Panc1 (cell line): ENCODE measurements around the gene CLPX. TPM values are rescaled to one million over a fixed set of nuclear protein-coding genes. Genes with fewer than 3 reads are reported as not detected.

ENCODE experiments used
- ATAC-seq: fragments of 200-7000 bp; cut with Tn5 transposase; 2 replicates; pipeline ENCODE4 v1.9.1; 2020; ENCODE audit warnings: mild to moderate bottlenecking, moderate library complexity
- BruUV-seq: library from RNA; stranded (reverse); fragments of 400-500 nt; replicated peaks from 2 replicates; lab custom pipeline; 2021; lab: Mats Ljungman, UMichigan
- CTCF ChIA-PET: fragments of 300-600 bp; sonication (Branson Sonifier 250); formaldehyde crosslinking; loops from one replicate; lab custom pipeline; 2022; ENCODE audit warnings: antibody characterized with exemption; lab: Charles Lee
- POLR2A ChIA-PET: fragments of 300-600 bp; sonication (Branson Sonifier 250); formaldehyde crosslinking; loops from one replicate; lab custom pipeline; 2022; ENCODE audit warnings: antibody characterized with exemption; lab: Charles Lee
- DNase-seq: peaks from one replicate; pipeline ENCODE4 v3.0.0-alpha.2; 2010; ENCODE audit warnings: low read depth, low spot score
- H3K27ac ChIP-seq: 2 replicates; pipeline ENCODE4 v1.5.1; 2011; ENCODE audit warnings: mild to moderate bottlenecking, low read length, inconsistent platforms
- H3K27me3 ChIP-seq: fragments of 200-500 bp; sonication (Bioruptor generic); 2 replicates; pipeline ENCODE4 v1.6.0; 2014; ENCODE audit warnings: low read length, inconsistent platforms; ENCODE audit not compliant: control insufficient read depth, insufficient read depth
- H3K36me3 ChIP-seq: fragments of 200-500 bp; sonication (Bioruptor generic); 2 replicates; pipeline ENCODE4 v1.5.1; 2014; ENCODE audit warnings: inconsistent platforms, mild to moderate bottlenecking, low read length, moderate library complexity; ENCODE audit not compliant: control insufficient read depth, insufficient read depth
- H3K4me1 ChIP-seq: 2 replicates; pipeline ENCODE4 v1.5.1; 2011; ENCODE audit warnings: inconsistent platforms, mild to moderate bottlenecking, low read length, moderate library complexity; ENCODE audit not compliant: control insufficient read depth, insufficient read depth
- H3K4me3 ChIP-seq, 2 experiments: 2 replicates each; pipeline ENCODE4 v1.5.1; 2011 to 2012; ENCODE audit warnings: low read depth in 2 of 2, low read length in 2 of 2, mild to moderate bottlenecking in 2 of 2, inconsistent platforms in 1 of 2, moderate library complexity in 1 of 2
- H3K9me3 ChIP-seq: fragments of 200-500 bp; sonication (Bioruptor generic); 2 replicates; pipeline ENCODE4 v1.5.1; 2014; ENCODE audit warnings: low read depth, mild to moderate bottlenecking, inconsistent platforms, low read length, moderate library complexity; ENCODE audit not compliant: control insufficient read depth, insufficient read depth
- POLR2AphosphoS5 ChIP-seq: IDR thresholded peaks from 2 replicates; pipeline ENCODE4 v1.6.1; 2012; ENCODE audit warnings: mild to moderate bottlenecking, low read depth, low read length, moderate library complexity
- SIN3A ChIP-seq: IDR thresholded peaks from 2 replicates; pipeline ENCODE4 v1.6.1; 2012; ENCODE audit warnings: low read depth, mild to moderate bottlenecking, low read length, moderate library complexity, borderline replicate concordance; ENCODE audit not compliant: insufficient read depth
- TCF7L2 ChIP-seq: IDR thresholded peaks from 2 replicates; pipeline ENCODE4 v1.6.1; 2011; ENCODE audit warnings: mild to moderate bottlenecking, low read depth, low read length, inconsistent platforms
- in situ Hi-C: cut with HindIII; loops from 2 replicates; pipeline ENCODE4 v1.10.0; 2016; ENCODE audit warnings: low sequenced_read_pairs, low pct_unique_long_range_greater_than_20kb
- intact Hi-C: fragments of 100-400 bp; cut with micrococcal nuclease; formaldehyde crosslinking; loops from one replicate; pipeline ENCODE4 v1.10.0; 2022; ENCODE audit not compliant: unreplicated experiment
- total RNA-seq: library from RNA; stranded (reverse); gene quantifications from one replicate; pipeline ENCODE4 v1.2.1, GENCODE V29; 2021; ENCODE audit not compliant: unreplicated experiment
- TF ChIP-seq, protein P1 (sequence below): fragments of 450-650 bp; IDR thresholded peaks from 2 replicates; pipeline ENCODE4 v1.5.1; 2017; ENCODE audit warnings: mild to moderate bottlenecking
- TF ChIP-seq, protein P2 (sequence below), 2 experiments: IDR thresholded peaks; 2 replicates each; pipeline ENCODE4 v1.6.1; 2011 to 2012; ENCODE audit warnings: low read depth in 2 of 2, control low read depth in 1 of 2, low read length in 1 of 2, mild to moderate bottlenecking in 1 of 2, moderate library complexity in 1 of 2; ENCODE audit not compliant: insufficient read depth in 1 of 2

The CLPX gene
- total RNA-seq, 1 experiment from 2014 or later, result 49.9 TPM

DNA sequence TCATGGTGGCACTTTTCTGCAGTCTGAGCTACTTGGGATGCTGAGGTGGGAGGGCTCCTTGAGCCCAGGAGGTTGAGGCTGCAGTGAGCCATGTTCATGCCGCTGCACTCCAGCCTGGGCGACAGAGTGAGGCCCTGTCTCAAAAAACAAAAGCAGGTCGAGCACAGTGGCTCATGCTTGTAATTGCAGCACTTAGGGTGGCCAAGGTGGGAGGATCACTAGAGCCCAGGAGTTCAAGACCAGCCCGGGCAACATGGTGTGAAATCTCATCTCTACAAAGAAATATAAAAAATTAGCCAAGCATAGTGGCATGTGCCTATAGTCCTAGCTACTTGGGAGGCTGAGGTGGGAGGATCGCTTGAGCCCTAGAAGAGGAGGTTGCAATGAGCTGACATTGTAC lies 80.1 kb downstream of the CLPX start:
- CTCF ChIA-PET, result no interaction called here
- DNase-seq, result no peak
- no peak for TF ChIP-seq TCF7L2
- TF ChIP-seq, protein P1, sequence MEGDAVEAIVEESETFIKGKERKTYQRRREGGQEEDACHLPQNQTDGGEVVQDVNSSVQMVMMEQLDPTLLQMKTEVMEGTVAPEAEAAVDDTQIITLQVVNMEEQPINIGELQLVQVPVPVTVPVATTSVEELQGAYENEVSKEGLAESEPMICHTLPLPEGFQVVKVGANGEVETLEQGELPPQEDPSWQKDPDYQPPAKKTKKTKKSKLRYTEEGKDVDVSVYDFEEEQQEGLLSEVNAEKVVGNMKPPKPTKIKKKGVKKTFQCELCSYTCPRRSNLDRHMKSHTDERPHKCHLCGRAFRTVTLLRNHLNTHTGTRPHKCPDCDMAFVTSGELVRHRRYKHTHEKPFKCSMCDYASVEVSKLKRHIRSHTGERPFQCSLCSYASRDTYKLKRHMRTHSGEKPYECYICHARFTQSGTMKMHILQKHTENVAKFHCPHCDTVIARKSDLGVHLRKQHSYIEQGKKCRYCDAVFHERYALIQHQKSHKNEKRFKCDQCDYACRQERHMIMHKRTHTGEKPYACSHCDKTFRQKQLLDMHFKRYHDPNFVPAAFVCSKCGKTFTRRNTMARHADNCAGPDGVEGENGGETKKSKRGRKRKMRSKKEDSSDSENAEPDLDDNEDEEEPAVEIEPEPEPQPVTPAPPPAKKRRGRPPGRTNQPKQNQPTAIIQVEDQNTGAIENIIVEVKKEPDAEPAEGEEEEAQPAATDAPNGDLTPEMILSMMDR, result no peak
- no peak for TF ChIP-seq SIN3A
- no peak for TF ChIP-seq POLR2AphosphoS5
- TF ChIP-seq, protein P2, sequence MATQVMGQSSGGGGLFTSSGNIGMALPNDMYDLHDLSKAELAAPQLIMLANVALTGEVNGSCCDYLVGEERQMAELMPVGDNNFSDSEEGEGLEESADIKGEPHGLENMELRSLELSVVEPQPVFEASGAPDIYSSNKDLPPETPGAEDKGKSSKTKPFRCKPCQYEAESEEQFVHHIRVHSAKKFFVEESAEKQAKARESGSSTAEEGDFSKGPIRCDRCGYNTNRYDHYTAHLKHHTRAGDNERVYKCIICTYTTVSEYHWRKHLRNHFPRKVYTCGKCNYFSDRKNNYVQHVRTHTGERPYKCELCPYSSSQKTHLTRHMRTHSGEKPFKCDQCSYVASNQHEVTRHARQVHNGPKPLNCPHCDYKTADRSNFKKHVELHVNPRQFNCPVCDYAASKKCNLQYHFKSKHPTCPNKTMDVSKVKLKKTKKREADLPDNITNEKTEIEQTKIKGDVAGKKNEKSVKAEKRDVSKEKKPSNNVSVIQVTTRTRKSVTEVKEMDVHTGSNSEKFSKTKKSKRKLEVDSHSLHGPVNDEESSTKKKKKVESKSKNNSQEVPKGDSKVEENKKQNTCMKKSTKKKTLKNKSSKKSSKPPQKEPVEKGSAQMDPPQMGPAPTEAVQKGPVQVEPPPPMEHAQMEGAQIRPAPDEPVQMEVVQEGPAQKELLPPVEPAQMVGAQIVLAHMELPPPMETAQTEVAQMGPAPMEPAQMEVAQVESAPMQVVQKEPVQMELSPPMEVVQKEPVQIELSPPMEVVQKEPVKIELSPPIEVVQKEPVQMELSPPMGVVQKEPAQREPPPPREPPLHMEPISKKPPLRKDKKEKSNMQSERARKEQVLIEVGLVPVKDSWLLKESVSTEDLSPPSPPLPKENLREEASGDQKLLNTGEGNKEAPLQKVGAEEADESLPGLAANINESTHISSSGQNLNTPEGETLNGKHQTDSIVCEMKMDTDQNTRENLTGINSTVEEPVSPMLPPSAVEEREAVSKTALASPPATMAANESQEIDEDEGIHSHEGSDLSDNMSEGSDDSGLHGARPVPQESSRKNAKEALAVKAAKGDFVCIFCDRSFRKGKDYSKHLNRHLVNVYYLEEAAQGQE (IDR thresholded peaks at IDR 0.05; ENCODE audit: insufficient read depth in 1 of 2, low read depth in 2 of 2, low read length in 1 of 2), result no peak
- intact Hi-C loops, result no loop called here
- no peaks in the 10 kb centered on the region for H3K36me3 ChIP-seq
- no peak for ATAC-seq
- H3K9me3 ChIP-seq, result no peaks in the 10 kb centered on the region
- H3K27ac ChIP-seq, result no peak overlapping the region
- no peaks in the 10 kb centered on the region for H3K4me1 ChIP-seq
- H3K4me3 ChIP-seq, result no peak overlapping the region
- POLR2A ChIA-PET, result interaction anchor here (0.6 kb wide), 2 partner anchors 52 to 132 kb away, joined by 3 to 9 read pairs; no protein-coding TSS in a partner anchor
- BruUV-seq, result no TSS peak
- in situ Hi-C loops, result no loop called here
- no peaks in the 10 kb centered on the region for H3K27me3 ChIP-seq

DNA sequence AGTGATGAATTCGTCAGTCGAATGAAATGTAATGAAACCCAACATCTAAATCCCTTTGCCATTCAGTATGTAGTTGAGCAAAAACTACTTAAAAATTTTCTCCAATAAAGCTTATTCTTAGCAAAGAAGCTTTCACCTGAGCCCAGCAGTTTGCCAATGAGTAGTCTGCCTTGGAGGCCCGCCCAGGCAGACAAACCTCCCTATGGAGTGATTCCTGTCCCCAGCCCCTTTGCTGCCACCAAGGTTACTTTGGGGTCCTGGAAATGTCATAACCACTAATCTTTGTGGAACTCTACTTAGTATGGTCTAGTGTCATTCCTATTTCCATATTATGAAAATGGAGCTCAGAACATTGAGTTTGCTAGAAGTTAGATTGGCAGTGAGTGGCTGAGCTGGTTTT lies 82.2 kb downstream of the CLPX start:
- TF ChIP-seq, protein P1, result no peak
- TF ChIP-seq POLR2AphosphoS5, result no peak
- no peak for TF ChIP-seq SIN3A
- TF ChIP-seq, protein P2 (IDR thresholded peaks at IDR 0.05; ENCODE audit: insufficient read depth in 1 of 2, low read depth in 2 of 2, low read length in 1 of 2), result no peak
- TF ChIP-seq TCF7L2, result no peak
- DNase-seq (no peak), ATAC-seq (no peak)
- POLR2A ChIA-PET, result no interaction called here
- Histone ChIP-seq H3K4me1 (no peaks in the 10 kb centered on the region), H3K36me3 (no peaks in the 10 kb centered on the region), H3K27me3 (no peaks in the 10 kb centered on the region), H3K4me3 (no peak overlapping the region), H3K27ac (no peak overlapping the region), H3K9me3 (no peaks in the 10 kb centered on the region)
- CTCF ChIA-PET, result no interaction called here
- no TSS peak for BruUV-seq
- intact Hi-C loops, result no loop called here
- in situ Hi-C loops, result no loop called here
